GM12891 (cell line): ENCODE results near the gene TBC1D1.
"Not testable (repeated sequence)": the region's sequence is repeated elsewhere in the genome, so short reads cannot be mapped to it uniquely, and the experiment has no call there.

Experiments
- DNase-seq: peaks from one replicate; pipeline ENCODE4 v3.0.0; 2011; ENCODE audit warnings: low spot score; ENCODE audit not compliant: insufficient read length
- FAIRE-seq: peaks from 2 replicates; lab custom pipeline; 2011; peaks lifted over from hg19 to GRCh38; lab: Jason Lieb, UNC
- PAX5 ChIP-seq: IDR thresholded peaks from 2 replicates; pipeline ENCODE4 v1.6.1; 2011; ENCODE audit warnings: low read length, moderate library complexity, mild to moderate bottlenecking; ENCODE audit not compliant: insufficient read depth, severe bottlenecking
- POLR2A ChIP-seq: IDR thresholded peaks from 2 replicates; pipeline ENCODE4 v1.6.1; 2011; ENCODE audit warnings: low read depth, low read length, control low read depth
- POLR2AphosphoS5 ChIP-seq: IDR thresholded peaks from 2 replicates; pipeline ENCODE4 v1.6.1; 2011; ENCODE audit warnings: low read depth, low read length, control low read depth
- POU2F2 ChIP-seq: IDR thresholded peaks from 2 replicates; pipeline ENCODE4 v1.6.1; 2011; ENCODE audit warnings: low read depth, mild to moderate bottlenecking, control low read depth, low read length, moderate library complexity
- SPI1 ChIP-seq: IDR thresholded peaks from 2 replicates; pipeline ENCODE4 v1.6.1; 2011; ENCODE audit warnings: low read depth, low read length, control low read depth
- TAF1 ChIP-seq: IDR thresholded peaks from 2 replicates; pipeline ENCODE4 v1.6.1; 2011; ENCODE audit warnings: low read depth, low read length, control low read depth

The TBC1D1 gene

GRCh38 chr4:37918653-37919052 lies 27.8 kb downstream of the TBC1D1 start:
- no peak for FAIRE-seq
- TF ChIP-seq POLR2A (no peak), TAF1 (no peak), POU2F2 (no peak), PAX5 (no peak), SPI1 (no peak), POLR2AphosphoS5 (no peak)
- no peak for DNase-seq

- FAIRE-seq (no peak), DNase-seq (no peak)
- TF ChIP-seq TAF1 (no peak), POLR2A (no peak), SPI1 (no peak), POLR2AphosphoS5 (no peak), PAX5 (no peak), POU2F2 (no peak)
Observed at GRCh38 chr4:37922328-37922727, 31.4 kb downstream of the TBC1D1 start.

GRCh38 chr4:37923089-37923488 lies 32.2 kb downstream of the TBC1D1 start:
- FAIRE-seq, DNase-seq: not testable (repeated sequence)

GRCh38 chr4:37924946-37925345 lies 34.1 kb downstream of the TBC1D1 start:
- TF ChIP-seq TAF1 (no peak), POLR2A (no peak), SPI1 (no peak), POU2F2 (no peak), PAX5 (no peak)
- DNase-seq: no peak
- FAIRE-seq: no peak

- DNase-seq: no peak
- TF ChIP-seq POLR2AphosphoS5: no peak
- no peak for TF ChIP-seq POLR2A
- FAIRE-seq: peak; percentile 56
Observed at GRCh38 chr4:37927434-37927833, 36.5 kb downstream of the TBC1D1 start.

GRCh38 chr4:37928426-37929416 lies 37.8 kb downstream of the TBC1D1 start:
- DNase-seq (no peak), FAIRE-seq (no peak)
- no peak for TF ChIP-seq TAF1

GRCh38 chr4:37934096-37934495 lies 43.2 kb downstream of the TBC1D1 start:
- DNase-seq (no peak), FAIRE-seq (no peak)
- TF ChIP-seq PAX5 (no peak), POLR2A (no peak), POU2F2 (no peak), POLR2AphosphoS5 (no peak), TAF1 (no peak), SPI1 (no peak)

- TF ChIP-seq POLR2A (no peak), PAX5 (no peak), SPI1 (no peak), TAF1 (no peak), POU2F2 (no peak), POLR2AphosphoS5 (no peak)
- no peak for DNase-seq
- no peak for FAIRE-seq
Observed at GRCh38 chr4:37934609-37935008, 43.7 kb downstream of the TBC1D1 start.

GRCh38 chr4:37935026-37935425 lies 44.1 kb downstream of the TBC1D1 start:
- no peak for TF ChIP-seq POU2F2
- no peak for TF ChIP-seq POLR2AphosphoS5
- TF ChIP-seq PAX5: no peak
- TF ChIP-seq TAF1: no peak
- no peak for TF ChIP-seq POLR2A
- TF ChIP-seq SPI1: no peak
- no peak for DNase-seq

GRCh38 chr4:37936889-37937498 lies 46.1 kb downstream of the TBC1D1 start:
- TF ChIP-seq POLR2A (no peak), PAX5 (no peak), POU2F2 (no peak), TAF1 (no peak), POLR2AphosphoS5 (no peak), SPI1 (no peak)
- no peak for FAIRE-seq
- no peak for DNase-seq

More at GRCh38 chr4:37935026-37935425, 44.1 kb downstream of the TBC1D1 start:
- no peak for FAIRE-seq
